ENCODE measurements around the gene EPS15.

DNA sequence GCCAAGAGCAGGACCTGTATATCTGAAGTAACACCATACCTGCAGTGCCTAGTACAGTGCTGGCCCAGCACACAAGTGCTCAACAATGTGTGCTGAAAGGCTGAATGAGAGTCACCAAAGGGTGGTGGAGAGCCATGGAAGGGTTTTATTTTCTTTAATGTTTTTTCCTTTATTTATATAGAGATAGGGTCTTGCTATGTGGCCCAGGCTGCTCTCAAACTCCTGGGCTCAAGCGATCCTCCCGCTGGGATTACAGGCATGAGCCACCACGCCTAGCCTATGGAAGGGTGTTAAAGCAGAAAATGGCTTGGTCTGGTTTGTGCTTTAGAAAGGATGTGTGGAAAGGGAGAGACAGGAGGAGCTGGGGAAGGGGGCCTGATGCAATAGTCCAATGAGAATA, 175.4 kb downstream of the EPS15 start:
- TF ChIP-seq, protein P1, sequence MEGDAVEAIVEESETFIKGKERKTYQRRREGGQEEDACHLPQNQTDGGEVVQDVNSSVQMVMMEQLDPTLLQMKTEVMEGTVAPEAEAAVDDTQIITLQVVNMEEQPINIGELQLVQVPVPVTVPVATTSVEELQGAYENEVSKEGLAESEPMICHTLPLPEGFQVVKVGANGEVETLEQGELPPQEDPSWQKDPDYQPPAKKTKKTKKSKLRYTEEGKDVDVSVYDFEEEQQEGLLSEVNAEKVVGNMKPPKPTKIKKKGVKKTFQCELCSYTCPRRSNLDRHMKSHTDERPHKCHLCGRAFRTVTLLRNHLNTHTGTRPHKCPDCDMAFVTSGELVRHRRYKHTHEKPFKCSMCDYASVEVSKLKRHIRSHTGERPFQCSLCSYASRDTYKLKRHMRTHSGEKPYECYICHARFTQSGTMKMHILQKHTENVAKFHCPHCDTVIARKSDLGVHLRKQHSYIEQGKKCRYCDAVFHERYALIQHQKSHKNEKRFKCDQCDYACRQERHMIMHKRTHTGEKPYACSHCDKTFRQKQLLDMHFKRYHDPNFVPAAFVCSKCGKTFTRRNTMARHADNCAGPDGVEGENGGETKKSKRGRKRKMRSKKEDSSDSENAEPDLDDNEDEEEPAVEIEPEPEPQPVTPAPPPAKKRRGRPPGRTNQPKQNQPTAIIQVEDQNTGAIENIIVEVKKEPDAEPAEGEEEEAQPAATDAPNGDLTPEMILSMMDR (IDR thresholded peaks at IDR 0.05): no peak
- no peak for TF ChIP-seq POLR2A (IDR thresholded peaks at IDR 0.05)

Data from adrenal gland (tissue), 5 donors.